OCI-LY1 (cell line): Measurements from ENCODE around the gene KDM5B.

ENCODE experiments used
- H2AFZ ChIP-seq: fragments of 200-600 bp; sonication (generic), shearing (Covaris generic); 2 replicates; pipeline ENCODE4 v1.6.0; 2014; ENCODE audit warnings: antibody characterized with exemption, mild to moderate bottlenecking, low read length
- H3F3A ChIP-seq: fragments of 200-600 bp; sonication (generic), shearing (Covaris generic); 2 replicates; pipeline ENCODE4 v1.6.0; 2014; ENCODE audit warnings: mild to moderate bottlenecking, antibody characterized with exemption, low read length, moderate library complexity; ENCODE audit not compliant: insufficient read depth
- H3K27ac ChIP-seq: fragments of 200-600 bp; sonication (generic); 2 replicates; pipeline ENCODE4 v1.5.1; 2014; ENCODE audit warnings: low read length, mixed run types, mild to moderate bottlenecking, low read depth; ENCODE audit not compliant: poor library complexity, severe bottlenecking
- H3K27me3 ChIP-seq: fragments of 200-600 bp; sonication (generic); 2 replicates; pipeline ENCODE4 v1.6.0; 2014; ENCODE audit warnings: antibody characterized with exemption, mild to moderate bottlenecking, low read length, moderate library complexity; ENCODE audit not compliant: insufficient read depth
- H3K36me3 ChIP-seq: fragments of 200-600 bp; sonication (generic); 2 replicates; pipeline ENCODE4 v1.6.1; 2014; ENCODE audit warnings: mild to moderate bottlenecking, antibody characterized with exemption, low read length, moderate library complexity, mixed read lengths; ENCODE audit not compliant: insufficient read depth
- H3K4me1 ChIP-seq: fragments of 200-600 bp; sonication (generic); 2 replicates; pipeline ENCODE4 v1.5.1; 2014; ENCODE audit warnings: mild to moderate bottlenecking, low read length, moderate library complexity; ENCODE audit not compliant: insufficient read depth, severe bottlenecking
- H3K4me2 ChIP-seq: fragments of 200-600 bp; sonication (generic), shearing (Covaris generic); 2 replicates; pipeline ENCODE4 v1.6.1; 2014; ENCODE audit warnings: low read length
- H3K4me3 ChIP-seq: fragments of 200-600 bp; sonication (generic); 2 replicates; pipeline ENCODE4 v1.5.1; 2014; ENCODE audit warnings: low read length, low read depth, mild to moderate bottlenecking, mixed read lengths; ENCODE audit not compliant: poor library complexity, severe bottlenecking
- H3K79me2 ChIP-seq: fragments of 200-600 bp; shearing (Covaris generic); 2 replicates; pipeline ENCODE4 v1.6.1; 2016; ENCODE audit warnings: mixed run types, low read length, mixed read lengths; ENCODE audit not compliant: insufficient read depth
- H3K9ac ChIP-seq: fragments of 200-600 bp; sonication (generic), shearing (Covaris generic); 2 replicates; pipeline ENCODE4 v1.6.1; 2014; ENCODE audit warnings: mild to moderate bottlenecking, low read length, mixed read lengths
- H3K9me2 ChIP-seq: fragments of 200-600 bp; sonication (generic), shearing (Covaris generic); 2 replicates; pipeline ENCODE4 v1.6.1; 2014; ENCODE audit warnings: low read depth, mild to moderate bottlenecking, low read length, mixed read lengths
- H3K9me3 ChIP-seq: fragments of 200-600 bp; shearing (Covaris generic); 2 replicates; pipeline ENCODE4 v1.6.1; 2014; ENCODE audit warnings: low read length, mixed read lengths
- H4K20me1 ChIP-seq: fragments of 200-600 bp; sonication (generic), shearing (Covaris generic); 2 replicates; pipeline ENCODE4 v1.6.0; 2016; ENCODE audit warnings: mild to moderate bottlenecking, low read length; ENCODE audit not compliant: insufficient read depth
- EZH2 ChIP-seq: fragments of 200-600 bp; sonication (generic), shearing (Covaris generic); IDR thresholded peaks from 2 replicates; pipeline ENCODE4 v1.8.0; 2017; ENCODE audit warnings: borderline replicate concordance, mixed run types, mild to moderate bottlenecking, antibody characterized with exemption, low read length, moderate library complexity, mixed read lengths
- TF ChIP-seq, protein P1 (sequence below): fragments of 200-600 bp; sonication (generic), shearing (Covaris generic); IDR thresholded peaks from 2 replicates; pipeline ENCODE4 v1.5.1; 2017; ENCODE audit warnings: mild to moderate bottlenecking, antibody characterized with exemption, low read length, moderate library complexity, mixed read lengths

Gene KDM5B

DNA sequence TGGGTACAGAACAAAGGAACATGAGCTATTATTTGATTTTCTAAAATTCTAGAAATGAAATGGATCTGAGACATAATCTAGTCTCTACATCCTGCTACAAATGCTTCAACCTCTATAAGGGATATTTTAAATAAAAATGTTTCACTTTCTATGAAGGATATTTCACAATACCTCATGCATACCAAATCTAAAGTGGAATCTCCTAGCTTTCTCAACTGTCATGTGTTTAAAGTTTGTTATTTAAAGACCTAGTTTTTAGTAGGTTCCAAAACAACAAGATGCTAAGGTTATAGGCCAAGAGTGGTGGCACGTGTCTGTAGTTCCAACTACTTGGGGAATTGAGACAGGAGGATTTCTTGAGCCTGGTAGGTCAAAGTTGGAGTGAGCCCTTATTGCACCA is 47.6 kb downstream of the KDM5B start:
- Histone ChIP-seq H3K79me2 (no peaks in the 10 kb centered on the region), H3K4me3 (no peak overlapping the region), H3K27me3 (no peaks in the 10 kb centered on the region), H4K20me1 (no peaks in the 10 kb centered on the region), H3K9me3 (no peaks in the 10 kb centered on the region), H2AFZ (no peak overlapping the region), H3K4me1 (no peaks in the 10 kb centered on the region), H3F3A (no peaks in the 10 kb centered on the region), H3K4me2 (no peak overlapping the region), H3K9ac (no peak overlapping the region), H3K9me2 (no peaks in the 10 kb centered on the region), H3K36me3 (no peaks in the 10 kb centered on the region), H3K27ac (no peak overlapping the region)
- TF ChIP-seq EZH2, result no peak
- TF ChIP-seq, protein P1, sequence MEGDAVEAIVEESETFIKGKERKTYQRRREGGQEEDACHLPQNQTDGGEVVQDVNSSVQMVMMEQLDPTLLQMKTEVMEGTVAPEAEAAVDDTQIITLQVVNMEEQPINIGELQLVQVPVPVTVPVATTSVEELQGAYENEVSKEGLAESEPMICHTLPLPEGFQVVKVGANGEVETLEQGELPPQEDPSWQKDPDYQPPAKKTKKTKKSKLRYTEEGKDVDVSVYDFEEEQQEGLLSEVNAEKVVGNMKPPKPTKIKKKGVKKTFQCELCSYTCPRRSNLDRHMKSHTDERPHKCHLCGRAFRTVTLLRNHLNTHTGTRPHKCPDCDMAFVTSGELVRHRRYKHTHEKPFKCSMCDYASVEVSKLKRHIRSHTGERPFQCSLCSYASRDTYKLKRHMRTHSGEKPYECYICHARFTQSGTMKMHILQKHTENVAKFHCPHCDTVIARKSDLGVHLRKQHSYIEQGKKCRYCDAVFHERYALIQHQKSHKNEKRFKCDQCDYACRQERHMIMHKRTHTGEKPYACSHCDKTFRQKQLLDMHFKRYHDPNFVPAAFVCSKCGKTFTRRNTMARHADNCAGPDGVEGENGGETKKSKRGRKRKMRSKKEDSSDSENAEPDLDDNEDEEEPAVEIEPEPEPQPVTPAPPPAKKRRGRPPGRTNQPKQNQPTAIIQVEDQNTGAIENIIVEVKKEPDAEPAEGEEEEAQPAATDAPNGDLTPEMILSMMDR, result no peak

DNA sequence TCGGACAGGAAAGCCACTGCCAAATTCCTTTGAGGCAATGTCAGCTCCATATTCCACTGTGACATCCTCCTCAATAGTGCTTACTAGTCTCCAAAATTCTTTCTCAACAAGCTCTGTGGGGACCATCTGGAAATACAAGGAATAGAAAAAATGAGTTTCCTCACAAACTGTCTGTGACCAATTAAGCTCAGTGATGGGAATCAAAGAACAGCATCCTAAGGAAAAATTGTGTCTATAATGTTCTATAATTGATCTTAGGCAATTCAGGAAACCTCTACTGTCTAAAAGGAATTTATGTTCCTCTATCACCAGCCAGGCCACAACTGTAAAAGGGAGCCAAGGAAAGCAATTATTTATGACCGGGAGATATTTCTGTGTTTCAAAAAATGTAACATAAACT is 51.8 kb downstream of the KDM5B start:
- H3F3A ChIP-seq, result no peaks in the 10 kb centered on the region
- H3K4me2 ChIP-seq, result no peak overlapping the region
- no peaks in the 10 kb centered on the region for H3K79me2 ChIP-seq
- H3K9me3 ChIP-seq, result no peaks in the 10 kb centered on the region
- no peak overlapping the region for H3K27ac ChIP-seq
- no peaks in the 10 kb centered on the region for H3K9me2 ChIP-seq
- H3K4me1 ChIP-seq, result no peaks in the 10 kb centered on the region
- no peaks in the 10 kb centered on the region for H3K36me3 ChIP-seq
- no peak overlapping the region for H3K9ac ChIP-seq
- no peak overlapping the region for H2AFZ ChIP-seq
- H4K20me1 ChIP-seq, result no peaks in the 10 kb centered on the region
- no peaks in the 10 kb centered on the region for H3K27me3 ChIP-seq
- no peak for TF ChIP-seq EZH2
- TF ChIP-seq, protein P1, result no peak
- H3K4me3 ChIP-seq, result no peak overlapping the region

DNA sequence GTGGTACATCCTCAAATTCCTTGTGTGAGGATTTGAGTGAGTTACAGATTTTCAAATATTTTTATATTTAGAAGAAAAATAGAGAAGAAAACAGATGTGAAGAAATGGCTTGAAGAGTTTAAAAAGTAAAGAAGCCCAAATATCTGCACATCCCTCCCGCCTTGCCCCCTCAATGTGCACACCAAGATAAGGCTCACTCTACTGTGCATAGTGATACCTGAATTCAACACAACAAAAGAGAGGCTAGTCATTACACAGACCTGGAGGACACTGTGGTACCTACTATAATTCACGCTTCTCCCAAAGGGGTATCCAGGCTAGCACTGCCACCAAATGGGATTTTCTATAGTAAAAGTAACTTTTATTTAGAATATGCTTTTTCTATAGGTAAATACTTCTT is 53.9 kb downstream of the KDM5B start:
- Histone ChIP-seq H3K27ac (no peak overlapping the region), H2AFZ (no peak overlapping the region), H3K9me3 (no peaks in the 10 kb centered on the region), H3K9me2 (no peaks in the 10 kb centered on the region), H3K4me3 (no peak overlapping the region), H3K27me3 (no peaks in the 10 kb centered on the region), H4K20me1 (no peaks in the 10 kb centered on the region), H3K36me3 (no peaks in the 10 kb centered on the region), H3K4me1 (no peaks in the 10 kb centered on the region), H3K4me2 (no peak overlapping the region), H3K79me2 (no peaks in the 10 kb centered on the region), H3F3A (no peaks in the 10 kb centered on the region), H3K9ac (no peak overlapping the region)
- TF ChIP-seq EZH2, result no peak
- TF ChIP-seq, protein P1, result no peak
